NCI-H748 treated with DMSO at 0.1 percent for 48 hours (cell line): ENCODE measurements around the gene ATP13A2.
"Not testable (repeated sequence)": the region's sequence is repeated elsewhere in the genome, so short reads cannot be mapped to it uniquely, and the experiment has no call there.

Experiments
- DNase-seq: peaks from one replicate; lab custom pipeline; 2025; lab: John Stamatoyannopoulos, UW

ATP13A2 gene

DNA sequence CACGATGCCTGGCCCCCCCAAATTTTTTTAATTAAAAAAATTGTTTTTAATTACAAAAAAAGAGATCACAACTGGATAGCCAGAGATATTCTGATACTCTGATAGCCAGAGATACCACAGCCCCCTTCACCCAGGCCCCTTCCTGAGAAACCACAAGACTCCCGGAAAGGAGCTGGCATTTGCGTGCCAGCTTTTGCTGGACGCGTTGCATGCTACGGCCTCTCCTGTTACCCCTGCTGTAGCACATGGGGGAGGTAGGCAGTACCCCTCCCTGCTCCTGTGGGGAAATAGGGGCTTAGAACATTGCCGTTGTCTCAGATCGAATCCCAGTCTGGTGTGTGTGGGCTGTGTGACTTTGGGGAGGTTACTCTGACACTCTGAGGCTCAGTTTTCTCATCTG, 54.0 kb downstream of the ATP13A2 start:
- DNase-seq = no peak

DNA sequence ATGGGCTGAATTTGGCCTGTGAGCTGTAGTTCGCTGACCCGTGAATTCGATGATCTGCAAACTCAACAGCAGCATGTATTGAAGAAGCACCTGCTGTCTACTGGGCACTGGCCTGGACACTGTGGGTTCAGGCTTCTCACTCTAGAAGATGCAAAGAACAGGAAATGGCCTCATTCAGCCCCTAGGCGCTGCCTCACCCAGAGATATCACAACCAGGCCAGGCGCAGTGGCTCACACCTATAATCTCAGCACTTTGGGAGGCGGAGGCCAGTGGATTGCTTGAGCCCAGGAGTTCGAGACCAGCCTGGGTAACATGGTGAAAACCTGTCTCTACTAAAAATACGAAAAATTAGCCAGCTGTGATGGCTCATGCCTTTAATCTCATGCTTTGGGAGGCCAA, 55.0 kb downstream of the ATP13A2 start:
- no peak for DNase-seq

- no peak for DNase-seq
These were observed 56.5 kb downstream of the ATP13A2 start for GRCh38 chr1:16955186-16955585.

DNA sequence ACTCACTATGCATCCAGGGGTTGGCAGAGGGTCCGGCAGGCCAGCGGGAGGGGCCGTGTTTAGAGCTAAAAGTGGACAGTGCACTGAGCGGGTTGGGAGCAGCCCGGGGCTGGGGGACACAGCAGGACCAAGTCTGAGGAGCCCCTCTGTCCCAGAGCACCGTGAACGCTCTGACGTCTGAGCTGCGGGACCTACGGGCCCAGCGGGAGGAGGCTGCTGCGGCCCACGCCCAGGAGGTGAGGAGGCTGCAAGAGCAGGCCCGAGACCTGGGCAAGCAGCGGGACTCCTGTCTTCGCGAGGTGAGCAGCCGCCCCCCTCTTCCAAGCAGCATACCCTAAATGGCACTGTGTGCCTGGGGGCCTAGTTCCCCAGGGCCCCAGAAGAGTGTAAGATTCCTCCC, 57.1 kb downstream of the ATP13A2 start:
- no peak for DNase-seq

DNA sequence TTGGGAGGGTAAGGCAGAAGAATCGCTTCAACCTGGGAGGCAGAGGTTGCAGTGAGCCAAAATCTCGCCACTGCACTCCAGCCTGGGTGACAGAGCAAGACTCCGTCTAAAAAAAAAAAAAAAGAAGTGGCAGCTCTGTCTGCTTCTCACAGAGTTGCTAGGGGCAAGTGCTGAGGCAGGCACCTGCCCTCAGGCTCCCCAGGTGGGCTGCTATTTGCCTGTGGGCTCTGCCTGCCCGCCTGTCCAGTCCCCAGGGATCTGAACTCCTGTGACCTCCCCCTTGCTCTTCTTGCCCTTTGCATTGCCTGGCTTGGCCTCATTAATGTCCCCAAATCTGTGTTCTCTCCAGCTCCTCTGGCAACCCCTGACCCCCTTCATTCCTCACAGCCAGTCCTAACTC, 59.4 kb downstream of the ATP13A2 start:
- DNase-seq = not testable (repeated sequence)

- not testable (repeated sequence) for DNase-seq
These were observed 62.7 kb downstream of the ATP13A2 start for GRCh38 chr1:16949026-16949425.

DNA sequence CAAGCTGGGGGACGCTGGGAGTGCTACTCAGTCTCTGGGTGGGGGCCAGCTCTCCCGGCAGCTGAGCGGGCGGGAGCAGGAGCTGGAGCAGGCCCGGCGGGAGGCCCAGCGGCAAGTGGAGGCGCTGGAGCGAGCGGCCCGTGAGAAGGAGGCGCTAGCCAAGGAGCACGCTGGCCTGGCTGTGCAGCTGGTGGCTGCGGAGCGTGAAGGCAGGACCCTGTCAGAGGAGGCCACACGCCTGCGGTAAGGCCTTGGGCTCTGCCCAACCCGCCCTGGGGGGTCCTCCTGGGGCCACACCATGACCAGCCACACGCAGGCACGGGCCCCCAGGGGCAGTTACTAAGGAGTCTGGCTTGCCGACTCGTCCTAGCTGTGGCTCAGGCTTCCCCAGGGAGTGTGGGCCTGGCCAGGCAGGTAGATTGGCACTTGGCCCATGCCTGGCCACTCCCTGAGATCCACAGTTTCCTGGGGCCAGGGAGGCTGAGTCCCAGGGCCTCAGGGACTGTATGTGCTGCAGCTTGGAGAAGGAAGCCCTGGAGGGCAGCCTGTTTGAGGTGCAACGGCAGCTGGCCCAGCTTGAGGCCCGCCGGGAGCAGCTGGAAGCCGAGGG, 63.3 kb downstream of the ATP13A2 start:
- DNase-seq = not testable (repeated sequence)

DNA sequence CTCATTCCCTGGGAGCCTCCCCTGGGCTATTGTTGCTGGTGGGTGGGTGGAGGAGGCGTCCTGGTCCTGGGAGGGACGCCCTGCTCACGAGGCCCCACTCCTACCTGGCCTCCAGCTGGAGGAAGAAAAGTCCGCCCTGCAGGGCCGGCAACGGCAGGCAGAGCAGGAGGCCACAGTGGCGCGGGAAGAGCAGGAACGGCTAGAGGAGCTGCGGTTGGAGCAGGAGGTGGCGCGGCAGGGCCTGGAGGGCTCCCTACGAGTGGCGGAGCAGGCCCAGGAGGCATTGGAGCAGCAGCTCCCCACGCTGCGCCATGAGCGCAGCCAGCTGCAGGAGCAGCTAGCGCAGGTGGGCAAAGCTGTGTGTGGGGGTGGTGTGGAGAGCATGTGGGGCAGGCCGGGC, 65.1 kb downstream of the ATP13A2 start:
- DNase-seq = no peak

- not testable (repeated sequence) for DNase-seq
These were observed 65.5 kb downstream of the ATP13A2 start for GRCh38 chr1:16946185-16946584.

- DNase-seq = not testable (repeated sequence)
These were observed 66.2 kb downstream of the ATP13A2 start for GRCh38 chr1:16945512-16945911.

DNA sequence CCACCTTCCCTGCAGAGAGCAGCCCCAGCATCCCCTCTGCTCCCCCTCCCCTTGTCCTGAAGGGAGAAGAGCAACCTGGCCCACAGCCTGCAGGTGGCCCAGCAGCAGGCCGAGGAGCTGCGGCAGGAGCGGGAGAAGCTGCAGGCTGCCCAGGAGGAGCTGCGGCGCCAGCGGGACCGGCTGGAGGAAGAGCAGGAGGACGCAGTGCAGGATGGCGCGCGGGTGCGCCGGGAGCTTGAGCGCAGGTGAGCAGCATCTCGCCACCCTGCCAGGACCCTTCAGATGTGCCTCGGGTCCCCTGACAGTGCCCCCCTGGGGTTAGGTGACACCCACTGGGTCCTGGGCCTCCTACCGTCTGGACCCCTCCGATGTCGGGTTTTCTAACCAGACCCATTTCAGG, 67.7 kb downstream of the ATP13A2 start:
- DNase-seq = no peak

DNA sequence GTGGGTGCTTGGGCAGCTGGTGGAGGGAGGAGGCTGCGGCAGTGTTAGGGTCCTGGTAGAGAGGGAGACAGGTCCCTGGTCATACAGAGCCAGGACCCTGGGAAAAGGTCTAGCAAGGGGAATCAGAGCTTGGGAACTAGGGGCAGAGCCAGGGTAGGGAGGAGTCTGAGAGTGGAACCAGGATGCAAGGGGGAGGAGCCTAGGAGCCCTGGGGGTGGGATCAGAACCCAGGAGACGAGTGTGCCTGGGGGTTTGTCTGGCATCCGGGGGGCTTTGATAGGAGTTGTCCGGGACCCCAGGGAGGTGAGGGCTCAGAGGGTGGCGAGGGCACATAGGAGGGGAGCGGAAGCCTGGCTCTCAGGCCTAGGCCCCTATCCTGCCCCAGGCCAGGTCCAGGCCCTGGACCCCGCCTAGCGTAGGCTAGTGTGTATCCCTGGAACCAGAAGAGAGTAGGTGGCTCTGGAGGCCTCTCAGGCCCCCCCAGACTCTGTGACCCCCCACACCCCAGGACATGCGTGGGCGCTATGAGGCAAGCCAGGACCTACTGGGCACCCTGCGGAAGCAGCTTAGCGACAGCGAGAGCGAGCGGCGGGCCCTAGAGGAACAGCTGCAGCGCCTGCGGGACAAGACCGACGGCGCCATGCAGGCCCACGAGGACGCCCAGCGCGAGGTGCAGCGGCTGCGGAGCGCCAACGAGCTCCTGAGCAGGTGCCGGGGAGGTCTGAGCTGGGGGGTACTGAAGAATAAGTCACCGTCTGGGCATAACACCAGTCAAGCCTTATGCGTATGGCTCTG, 72.1 kb downstream of the ATP13A2 start:
- DNase-seq = not testable (repeated sequence)

GRCh38 chr1:16938351-16939321, 73.1 kb downstream of the ATP13A2 start:
- no peak for DNase-seq

GRCh38 chr1:16936580-16936979, 75.1 kb downstream of the ATP13A2 start:
- not testable (repeated sequence) for DNase-seq
